ENCODE results near the gene MRPS33.
"Not testable (repeated sequence)": the region's sequence is repeated elsewhere in the genome, so short reads cannot be mapped to it uniquely, and the experiment has no call there.

MRPS33 gene

DNA sequence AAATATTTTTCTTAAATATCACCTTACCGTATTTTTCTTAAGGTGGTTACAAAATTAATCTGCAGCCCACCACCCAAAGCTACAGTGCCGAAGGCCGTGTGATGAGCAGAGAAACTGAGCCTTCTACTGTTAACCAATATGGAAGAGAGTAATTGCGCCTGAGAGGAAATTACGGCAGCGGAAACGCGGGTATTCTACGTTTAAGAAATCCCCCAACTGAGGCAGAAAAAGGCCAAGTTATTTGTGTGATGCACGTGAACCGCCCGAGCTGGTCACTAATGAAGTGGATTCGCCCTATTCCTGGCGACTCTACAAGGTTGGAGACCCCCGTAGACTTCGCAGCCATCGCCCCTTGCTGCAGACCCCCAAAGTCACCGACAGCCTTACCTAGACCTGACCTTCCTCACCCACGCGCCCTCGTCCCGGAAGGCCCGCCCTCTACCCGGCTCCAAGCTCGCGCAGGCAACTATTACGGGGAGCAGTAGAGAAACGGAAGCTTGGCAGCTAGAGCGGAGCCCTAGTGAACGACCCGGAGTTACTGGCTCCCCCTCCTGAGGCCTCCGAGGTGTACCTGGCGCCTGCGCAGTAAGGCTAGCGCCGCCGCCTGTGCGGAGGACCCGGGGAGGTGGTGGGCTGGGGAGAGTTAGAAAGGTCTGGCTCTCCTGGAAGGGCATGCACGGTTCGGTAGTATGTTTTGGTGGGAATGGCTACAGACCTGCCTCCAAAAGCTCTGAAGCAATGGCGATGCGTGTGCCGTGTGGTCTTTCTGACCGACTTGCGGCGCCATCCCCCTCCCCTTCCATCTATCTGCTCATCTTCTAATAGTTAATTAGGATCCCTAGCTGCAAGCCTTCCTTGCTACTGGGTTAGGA is at the start of gene MRPS33:
Gene MRPS33 (minus strand): TSS at position 429 of the 872 bp plus-strand sequence. CDS start 4,319 bp downstream, outside the sequence.
- DNase-seq: peak; percentile 99

DNA sequence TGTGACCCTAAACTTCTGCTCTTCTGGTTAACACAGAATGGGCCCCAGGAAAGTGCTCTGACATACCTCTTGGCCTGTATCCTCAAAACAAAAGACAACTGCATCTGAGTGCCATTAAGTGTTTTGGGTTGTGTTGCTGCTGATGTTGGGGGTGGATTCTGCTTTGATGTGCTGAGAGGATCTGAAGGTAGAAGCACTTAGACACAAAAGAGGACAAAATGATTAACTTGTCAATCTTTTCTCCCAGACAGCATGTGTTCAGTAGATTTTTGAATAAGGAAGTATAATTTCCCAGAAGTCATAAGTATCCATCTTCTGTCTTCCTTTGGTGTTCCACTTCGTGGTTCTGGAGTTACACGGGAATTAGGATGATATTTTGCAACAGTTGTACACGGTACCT is 43.0 kb upstream of the MRPS33 start:
- no peak for DNase-seq

DNA sequence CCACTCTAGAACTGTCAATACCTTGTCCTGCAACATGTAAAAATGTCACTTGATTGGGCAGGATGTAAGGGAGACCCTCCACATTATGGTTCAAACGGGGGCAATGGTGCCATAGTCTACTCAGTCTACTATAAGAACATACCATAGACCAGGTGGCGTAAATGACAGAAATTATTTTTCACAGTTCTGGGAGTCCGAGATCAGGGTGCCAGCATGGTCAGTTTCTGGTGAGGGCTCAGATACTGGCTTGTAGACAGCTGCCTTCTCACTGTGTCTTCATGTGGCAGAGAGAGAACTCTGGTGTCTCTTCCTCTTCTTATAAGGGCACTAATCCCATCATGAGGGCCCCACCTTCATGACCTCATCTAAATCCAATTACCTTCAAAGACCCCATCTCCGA is 40.4 kb upstream of the MRPS33 start:
- no peak for DNase-seq

DNA sequence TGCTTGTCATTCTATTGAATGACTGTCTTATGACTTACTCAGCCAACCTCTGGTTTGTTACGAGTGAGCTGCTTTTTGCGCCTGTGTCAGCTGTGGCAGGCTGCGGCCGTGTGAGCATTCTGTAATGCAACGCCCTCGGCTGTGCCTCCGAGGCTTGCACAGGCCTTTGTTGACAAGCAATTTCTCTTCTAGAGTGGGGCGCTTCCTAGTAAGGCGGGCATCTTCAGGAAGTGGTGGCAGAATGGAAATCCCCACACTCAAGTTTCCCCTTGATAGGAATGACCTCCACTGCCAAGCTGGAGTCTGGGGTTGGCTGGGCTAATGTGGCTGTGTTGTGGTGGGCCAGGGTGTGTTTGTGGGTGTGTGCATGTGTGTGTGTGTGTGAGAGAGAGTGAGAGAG is 38.9 kb upstream of the MRPS33 start:
- DNase-seq: no peak

DNA sequence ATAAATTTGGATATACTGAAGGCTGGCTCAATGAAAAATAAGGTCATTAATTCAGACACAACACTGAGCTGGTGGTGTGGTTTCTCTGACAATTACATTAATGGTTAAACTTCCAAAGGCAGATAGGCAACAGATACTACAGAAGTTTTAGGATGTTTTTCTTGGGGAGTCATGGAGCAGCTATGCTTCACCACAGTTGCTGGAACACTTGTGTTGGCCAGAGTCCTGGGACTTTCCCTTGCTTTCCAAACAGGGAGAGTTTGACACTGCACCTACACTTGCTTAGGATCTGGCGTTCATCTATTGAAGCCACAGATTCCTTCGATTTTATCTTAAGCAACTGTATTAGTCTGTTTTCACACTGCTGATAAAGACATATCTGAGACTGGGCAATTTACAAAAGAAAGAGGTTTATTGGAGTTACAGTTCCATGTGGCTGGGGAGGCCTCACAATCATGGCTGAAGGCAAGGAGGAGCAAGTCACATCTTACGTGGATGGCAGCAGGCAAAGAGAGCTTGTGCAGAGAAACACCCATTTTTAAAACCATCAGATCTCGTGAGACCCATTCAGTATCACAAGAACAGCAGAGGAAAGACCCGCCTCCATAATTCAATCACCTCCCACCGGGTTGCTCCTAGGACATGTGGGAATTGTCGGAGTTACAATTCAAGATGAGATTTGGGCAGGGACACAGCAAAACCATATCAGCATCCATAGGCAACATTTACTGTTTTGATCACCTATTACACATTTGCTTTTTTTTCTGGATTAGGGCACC is 31.3 kb upstream of the MRPS33 start:
- DNase-seq: no peak

DNA sequence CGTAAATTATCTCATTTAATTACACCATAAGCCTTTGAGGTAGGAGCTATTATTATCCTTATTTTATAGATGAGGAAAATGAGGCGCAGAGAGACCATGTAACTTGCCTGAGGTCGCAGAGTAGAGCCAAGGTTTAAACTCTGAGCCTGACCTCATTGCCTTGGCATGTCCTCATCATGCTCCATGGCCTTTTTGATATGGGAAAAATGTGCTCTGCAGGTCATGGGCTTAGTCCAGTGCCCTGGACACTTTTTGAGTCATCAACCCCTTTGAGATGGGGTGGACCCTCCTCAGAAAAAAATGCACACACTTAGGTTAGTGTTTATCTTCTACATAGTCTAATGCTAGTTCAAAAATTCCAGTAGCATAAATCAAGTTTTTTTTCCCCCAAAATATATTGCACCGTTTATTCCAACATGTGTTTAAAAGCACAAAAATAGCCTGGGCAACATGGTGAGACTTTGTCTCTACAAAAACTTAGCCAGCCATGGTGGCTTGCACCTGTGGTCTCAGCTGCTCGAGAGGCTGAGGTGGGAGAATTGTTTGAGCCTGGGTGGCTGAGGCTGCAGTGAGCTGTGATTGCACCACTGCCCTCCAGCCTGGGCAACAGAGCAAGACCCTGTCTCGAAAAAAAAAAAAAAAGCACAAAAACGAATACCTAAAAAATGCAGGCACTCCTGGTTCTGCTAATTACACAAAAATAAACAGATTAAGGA is 30.5 kb upstream of the MRPS33 start:
- DNase-seq: no peak

DNA sequence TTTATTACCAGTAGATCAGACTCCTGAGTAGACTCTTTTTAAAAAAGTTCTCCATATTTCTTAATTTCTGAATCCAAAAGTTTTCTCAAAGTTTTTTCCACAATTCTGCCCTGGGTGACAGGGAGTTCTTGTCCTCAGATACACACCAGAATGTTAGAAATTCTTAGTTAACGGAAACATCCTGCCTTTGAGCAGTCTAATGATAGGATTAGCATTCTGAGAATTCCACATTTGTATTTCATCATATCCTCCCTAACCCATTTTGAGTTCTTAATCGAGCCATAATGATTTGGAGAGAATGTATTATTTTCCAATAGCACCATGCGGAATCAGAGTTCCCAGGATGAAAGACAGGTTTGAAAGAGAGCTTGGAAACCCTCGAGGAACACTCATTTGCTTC is 28.9 kb upstream of the MRPS33 start:
- DNase-seq: no peak

DNA sequence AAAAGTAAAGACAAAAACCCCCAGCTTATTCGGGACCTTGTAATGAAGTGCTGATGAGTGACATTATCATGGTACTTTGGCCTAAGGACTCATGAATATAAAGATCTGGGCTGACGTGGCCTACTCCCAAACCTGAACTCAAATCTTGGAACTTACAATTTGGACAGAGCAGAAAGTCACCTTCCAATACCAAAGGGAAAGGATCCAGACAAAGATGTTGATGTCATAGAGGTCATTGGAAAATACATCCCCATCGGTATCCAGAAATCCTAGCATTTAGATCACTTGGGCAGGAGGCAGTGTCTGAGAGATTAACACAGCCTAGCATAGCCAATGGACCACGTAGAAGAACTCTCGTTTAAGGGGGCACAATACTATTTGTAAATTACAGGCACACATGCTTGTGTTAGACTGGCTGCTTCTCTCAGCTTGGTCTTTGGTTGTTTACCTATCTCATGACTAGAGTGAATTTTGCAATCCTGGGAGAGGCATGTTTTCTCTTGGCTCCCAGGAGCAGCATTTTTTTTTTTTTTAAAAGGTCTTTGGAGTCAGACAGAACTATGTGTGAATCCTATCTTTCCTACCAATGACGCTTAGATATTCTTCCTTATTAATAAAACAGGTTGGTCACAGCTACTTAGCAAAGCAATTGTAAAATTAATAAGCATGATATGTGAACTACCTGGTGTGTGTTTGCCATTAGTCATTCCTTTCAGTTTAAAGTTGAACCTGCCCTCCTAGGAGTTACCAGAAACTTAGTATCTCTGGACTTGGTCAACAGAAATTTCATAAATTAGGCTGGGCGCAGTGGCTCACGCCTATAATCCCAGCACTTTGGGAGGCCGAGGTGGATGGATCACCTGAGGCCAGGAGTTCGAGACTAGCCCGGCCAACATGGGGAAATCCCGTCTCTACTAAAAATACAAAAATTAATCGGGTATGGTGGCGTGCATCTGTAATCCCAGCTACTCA is 27.8 kb upstream of the MRPS33 start:
- DNase-seq: no peak

DNA sequence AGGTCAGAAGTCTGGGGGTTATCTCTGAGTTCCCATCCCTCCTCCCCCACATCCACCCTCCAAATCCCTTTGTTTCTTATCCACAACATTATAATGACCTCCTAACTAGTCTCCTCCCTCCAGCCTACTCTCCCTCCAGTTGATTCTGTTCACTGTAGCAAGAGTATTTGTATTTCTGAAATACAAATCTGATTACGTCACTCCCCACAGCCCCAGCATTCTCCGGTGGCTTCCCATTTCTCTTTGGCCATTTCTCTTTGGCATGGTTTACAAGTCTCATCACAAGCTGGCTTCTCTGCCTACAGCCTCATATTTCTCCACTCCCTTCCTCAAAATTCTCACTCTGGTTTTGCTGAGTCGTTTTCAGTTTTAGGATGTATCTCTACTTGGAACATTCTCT is 24.6 kb upstream of the MRPS33 start:
- no peak for DNase-seq

DNA sequence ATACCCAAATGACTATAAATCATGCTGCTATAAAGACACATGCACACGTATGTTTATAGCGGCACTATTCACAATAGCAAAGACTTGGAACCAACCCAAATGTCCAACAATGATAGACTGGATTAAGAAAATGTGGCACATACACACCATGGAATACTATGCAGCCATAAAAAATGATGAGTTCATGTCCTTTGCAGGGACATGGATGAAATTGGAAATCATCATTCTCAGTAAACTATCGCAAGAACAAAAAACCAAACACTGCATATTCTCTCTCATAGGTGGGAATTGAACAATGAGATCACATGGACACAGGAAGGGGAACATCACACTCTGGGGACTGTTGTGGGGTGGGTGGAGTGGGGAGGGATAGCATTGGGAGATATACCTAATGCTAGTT is 23.3 kb upstream of the MRPS33 start:
- DNase-seq: not testable (repeated sequence)

DNA sequence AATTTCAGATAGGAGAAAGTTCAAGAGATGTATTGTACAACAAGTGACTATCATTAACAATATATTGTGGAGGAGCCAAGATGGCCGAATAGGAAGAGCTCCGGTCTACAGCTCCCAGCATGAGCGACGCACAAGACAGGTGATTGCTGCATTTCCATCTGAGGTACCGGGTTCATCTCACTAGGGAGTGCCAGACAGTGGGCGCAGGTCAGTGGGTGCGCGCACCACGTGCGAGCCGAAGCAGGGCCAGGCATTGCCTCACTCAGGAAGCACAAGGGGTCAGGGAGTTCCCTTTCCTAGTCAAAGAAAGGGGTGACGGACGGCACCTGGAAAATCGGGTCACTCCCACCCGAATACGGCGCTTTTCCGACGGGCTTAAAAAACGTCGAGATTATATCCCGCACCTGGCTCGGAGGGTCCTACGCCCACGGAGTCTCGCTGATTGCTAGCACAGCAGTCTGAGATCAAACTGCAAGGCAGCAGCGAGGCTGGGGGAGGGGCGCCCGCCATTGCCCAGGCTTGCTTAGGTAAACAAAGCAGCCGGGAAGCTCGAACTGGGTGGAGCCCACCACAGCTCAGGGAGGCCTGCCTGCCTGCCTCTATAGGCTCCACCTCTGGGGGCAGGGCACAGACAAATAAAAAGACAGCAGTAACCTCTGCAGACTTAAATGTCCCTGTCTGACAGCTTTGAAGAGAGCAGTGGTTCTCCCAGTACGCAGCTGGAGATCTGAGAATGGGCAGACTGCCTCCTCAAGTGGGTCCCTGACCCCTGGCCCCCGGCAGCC is 18.0 kb upstream of the MRPS33 start:
- not testable (repeated sequence) for DNase-seq

DNA sequence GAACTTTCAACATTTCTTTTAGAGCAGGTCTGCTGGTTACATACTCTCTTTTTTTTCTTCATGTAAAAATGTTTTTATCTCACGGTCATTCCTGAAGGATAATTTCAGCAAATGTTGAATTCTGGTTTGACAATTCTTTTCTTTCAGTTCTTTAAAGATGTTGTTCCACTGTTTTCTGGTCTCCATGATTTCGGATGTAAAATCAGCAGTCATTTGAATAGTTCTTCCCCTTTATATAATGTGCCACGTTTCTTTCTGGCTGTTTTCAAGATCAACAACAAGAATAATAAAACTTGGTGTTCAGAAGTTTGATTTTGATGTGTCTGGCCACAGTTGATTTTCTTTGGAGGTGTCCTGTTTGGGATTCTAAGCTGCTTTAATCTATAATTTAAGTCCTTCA is 14.0 kb upstream of the MRPS33 start:
- DNase-seq: no peak

DNA sequence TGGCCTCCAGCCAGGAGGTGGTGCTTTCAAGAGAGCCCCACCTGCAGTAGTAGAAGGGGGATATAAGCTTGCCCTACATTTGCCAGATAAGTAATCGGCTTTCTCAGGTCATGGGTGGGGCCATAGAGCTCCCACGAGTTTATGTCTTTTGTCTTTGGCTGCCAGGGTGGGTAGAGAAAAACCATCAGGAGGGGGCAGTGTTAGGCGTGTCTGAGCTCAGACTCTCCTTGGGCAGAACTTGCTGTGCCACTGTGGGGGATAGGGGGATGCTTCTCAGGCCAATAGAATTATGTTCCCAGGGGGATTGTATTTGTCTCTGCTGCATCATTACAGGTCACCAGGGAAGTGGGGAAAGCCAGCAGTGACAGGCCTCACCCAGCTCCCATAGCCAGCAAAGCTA is 12.3 kb upstream of the MRPS33 start:
- no peak for DNase-seq

DNA sequence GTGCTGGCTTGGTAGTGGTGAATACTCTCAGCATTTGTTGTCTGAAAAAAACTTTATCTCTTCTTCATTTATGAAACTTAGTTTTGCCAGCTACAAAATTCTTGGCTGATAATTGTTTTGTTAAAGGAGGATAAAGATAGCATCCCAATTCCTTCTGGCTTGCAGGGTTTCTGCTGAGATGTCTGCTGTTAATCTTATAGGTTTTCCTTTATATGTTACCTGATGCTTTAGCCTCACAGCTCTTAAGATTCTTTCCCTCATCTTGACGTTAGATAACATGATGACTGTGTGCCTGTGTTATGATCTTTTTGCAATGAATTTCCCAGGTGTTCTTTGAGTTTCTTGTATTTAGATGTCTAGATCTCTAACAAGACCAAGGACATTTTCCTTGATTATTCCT is 9.9 kb upstream of the MRPS33 start:
- DNase-seq: no peak

DNA sequence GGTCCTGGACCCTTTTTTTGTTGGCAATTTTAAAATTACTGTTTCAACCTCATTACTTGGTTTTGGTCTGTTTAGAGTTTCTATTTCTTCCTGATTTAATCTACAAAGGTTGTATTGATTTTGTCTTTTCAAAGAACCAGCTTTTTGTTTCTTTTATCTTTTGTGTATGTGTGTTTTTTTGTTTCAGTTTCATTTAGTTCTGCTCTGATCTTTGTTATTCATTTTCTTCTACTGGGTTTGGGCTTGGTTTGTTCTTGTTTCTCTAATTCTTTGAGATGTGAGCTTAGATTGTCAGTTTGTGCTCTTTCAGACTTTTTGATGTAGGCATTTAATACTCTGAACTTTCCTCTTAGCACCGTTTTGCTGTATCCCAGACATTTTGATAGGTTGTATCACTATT is 8.5 kb upstream of the MRPS33 start:
- no peak for DNase-seq

DNA sequence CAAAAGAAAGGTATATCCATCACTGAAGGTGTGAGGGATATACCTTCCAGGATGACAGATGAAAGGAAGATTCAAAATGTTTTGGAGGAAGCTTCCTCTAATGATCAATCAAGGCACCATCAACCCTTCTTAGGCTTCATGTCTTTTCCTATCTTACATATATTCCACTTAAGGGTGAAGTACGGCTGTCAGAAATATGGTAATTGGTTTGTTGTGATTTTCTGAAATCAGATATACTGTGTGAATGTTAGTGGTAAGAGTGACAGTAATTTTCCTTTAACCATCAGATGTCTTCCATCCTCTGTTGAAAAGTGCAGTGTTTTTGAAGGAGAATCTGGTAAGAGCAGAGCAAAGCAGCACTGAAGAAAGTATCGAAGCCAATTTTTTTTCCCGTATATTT is 2.8 kb upstream of the MRPS33 start:
- DNase-seq: no peak

DNA sequence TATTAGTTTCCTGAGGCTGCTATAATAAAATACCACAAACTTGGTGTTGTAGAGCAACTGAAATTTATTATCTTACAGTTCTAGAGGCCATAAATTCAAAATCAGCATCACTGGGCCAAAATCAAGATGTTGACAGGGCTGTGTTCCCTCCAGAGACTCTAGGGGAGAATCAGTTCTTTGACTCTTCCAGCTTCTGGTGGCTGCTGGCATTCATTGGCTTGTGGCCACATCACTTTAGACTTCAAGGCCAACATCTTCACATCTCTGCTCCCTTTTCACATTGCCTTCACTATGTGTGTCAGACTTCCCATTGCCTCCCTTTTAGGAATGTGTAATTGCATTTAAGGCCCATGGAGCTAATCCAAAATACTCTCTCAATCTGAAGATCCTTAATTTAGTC is 1.6 kb upstream of the MRPS33 start:
- no peak for DNase-seq

DNA sequence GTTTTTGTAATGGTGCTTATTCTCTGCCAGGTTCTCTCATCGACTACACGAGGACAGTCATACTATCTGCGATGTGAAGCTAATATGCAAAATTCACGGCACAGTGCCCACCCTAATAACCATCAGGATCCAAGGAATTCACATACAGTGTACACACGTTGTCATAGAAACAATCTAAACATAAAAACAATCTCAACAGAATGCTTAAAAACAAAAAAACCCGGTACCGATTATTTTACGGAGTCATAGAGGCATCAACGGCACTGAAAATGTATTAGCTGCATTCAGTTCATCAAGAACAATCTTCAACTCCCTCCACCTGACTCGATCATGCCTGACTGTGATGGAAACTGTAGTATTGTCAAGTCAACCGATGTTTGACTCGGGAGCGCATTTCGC is 628 bp downstream of the MRPS33 start:
- DNase-seq: no peak

DNA sequence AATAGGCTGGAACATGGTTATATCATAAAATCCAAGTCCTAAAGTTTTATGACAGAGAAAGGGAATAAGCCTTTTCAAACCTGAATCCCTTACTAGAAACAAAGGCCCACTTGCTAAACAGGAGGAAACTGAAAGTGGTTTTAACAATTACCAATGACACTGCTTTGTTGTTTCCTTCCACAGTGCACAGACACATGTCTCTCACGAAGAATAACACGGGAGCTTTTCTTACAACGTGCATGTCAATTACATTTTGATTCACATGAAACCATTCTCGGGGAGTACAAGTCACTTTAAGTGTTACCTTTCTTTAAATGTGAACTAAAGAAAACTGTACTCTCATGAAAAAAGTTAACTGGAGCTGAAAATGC is 1.4 kb downstream of the MRPS33 start:
- no peak for DNase-seq

DNA sequence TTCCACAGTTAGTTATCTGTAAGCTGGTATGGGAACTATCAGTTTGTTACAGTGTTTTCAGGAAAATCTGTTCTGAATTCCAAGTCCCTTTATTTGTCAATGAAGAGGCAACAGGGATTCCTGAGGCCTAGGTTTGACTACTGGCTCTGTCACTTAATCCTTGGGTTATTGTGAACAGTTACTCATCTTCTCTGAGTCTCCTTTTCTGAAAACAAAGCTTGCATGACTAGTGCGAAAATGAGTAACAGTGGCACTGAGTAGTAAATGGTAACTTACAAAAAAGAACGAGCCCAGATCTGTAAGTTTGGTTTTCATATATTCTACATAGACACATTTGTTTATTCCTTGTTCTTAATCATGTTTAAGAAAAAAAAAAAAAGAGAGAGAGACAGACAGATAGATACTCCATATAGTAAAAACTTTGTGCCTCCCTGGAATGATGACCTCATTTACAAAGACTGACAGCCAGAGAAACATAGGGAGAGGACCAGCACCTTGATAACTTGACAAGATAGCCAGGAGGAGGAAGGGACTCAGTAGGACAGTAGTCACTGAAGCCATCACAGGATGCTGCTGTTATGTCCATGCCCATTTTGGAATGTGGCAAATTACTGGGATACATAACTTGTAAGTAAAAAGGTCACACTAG is 1.9 kb downstream of the MRPS33 start:
- DNase-seq: no peak

DNA sequence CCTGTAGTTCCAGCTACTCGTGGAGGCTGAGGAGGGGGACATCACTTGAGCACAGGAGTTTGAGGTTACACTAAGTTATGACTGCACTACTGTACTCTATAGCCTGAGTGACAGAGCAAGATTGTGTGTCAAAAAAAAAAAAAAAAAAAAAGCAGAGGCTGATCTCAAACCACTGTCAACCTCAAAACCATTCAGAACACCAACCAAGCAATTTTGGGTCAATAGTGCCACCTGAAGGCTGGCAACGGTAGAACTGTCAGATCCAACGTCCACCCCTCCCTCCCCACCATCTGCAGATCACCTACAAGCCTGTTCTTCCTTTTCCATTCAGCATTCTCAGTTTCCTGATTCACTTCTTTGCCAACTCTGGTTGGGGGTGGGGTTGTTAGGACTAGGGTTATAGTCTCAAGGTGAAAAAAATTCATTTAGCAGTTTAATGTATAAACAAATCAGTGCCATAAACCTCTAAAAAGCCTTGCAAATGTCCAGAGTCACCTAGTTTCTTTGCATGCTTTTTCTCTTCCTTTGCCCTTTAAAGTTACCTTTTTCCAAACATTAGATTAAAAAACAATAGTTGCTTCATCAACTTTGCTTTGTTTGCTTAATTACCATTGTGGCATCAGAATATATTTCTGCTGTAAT is 2.6 kb downstream of the MRPS33 start:
- peak; percentile 37 for DNase-seq
